Tibial nerve (tissue), 3 donors: Measurements from ENCODE around the gene SNAI3.

Experiments
- POLR2A ChIP-seq, 2 donors: fragments of 450-650 bp; IDR thresholded peaks; one replicate each; pipeline ENCODE4 v1.6.1; 2017; ENCODE audit warnings: antibody characterized with exemption in 2 of 2, mild to moderate bottlenecking in 2 of 2, moderate library complexity in 2 of 2
- TF ChIP-seq, protein P1 (sequence below), 5 experiments: fragments of 200-600 bp in 3 of 5; fragments of 450-650 bp in 2 of 5; sonication (generic) in 3 of 5; IDR thresholded peaks; one replicate each; pipeline ENCODE4 v1.5.1; 2016 to 2019; ENCODE audit warnings: antibody characterized with exemption in 5 of 5, mild to moderate bottlenecking in 3 of 5, moderate library complexity in 2 of 5

DNA sequence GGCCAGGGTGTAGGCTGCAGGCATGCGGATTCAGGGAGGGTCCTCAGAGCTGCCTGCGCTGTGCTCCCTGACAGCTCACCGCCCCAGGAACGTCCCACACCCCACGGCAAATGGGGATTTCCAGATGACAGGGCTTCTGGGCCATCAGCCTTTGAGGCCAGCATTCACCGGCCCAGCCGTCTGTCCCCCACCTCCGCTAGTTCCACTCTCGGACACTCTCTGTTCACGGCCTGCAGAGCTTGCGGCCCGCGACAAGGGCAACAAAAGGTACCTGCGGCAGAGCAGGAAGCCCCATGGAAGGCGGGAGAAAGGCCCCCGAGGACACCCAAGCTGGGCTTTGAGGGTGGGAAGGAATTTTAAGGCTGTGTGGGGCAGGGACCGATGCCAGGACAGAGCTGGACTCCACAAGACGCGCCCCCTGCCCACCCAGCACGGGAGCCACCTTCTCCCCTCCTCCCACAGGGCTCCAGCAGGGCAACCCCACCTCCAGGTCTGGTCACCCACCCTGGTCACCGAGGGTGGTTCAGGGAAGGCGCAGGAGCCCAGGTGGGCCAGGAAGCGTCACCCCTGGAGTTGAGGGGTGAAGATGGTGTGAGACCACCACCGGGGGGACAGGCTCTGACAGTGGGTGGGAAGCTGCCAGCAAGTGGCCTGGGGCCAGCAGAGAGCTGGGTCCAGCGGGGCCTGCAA lies 29.9 kb downstream of the SNAI3 start:
- TF ChIP-seq POLR2A (IDR thresholded peaks at IDR 0.05), result no peak
- TF ChIP-seq, protein P1, sequence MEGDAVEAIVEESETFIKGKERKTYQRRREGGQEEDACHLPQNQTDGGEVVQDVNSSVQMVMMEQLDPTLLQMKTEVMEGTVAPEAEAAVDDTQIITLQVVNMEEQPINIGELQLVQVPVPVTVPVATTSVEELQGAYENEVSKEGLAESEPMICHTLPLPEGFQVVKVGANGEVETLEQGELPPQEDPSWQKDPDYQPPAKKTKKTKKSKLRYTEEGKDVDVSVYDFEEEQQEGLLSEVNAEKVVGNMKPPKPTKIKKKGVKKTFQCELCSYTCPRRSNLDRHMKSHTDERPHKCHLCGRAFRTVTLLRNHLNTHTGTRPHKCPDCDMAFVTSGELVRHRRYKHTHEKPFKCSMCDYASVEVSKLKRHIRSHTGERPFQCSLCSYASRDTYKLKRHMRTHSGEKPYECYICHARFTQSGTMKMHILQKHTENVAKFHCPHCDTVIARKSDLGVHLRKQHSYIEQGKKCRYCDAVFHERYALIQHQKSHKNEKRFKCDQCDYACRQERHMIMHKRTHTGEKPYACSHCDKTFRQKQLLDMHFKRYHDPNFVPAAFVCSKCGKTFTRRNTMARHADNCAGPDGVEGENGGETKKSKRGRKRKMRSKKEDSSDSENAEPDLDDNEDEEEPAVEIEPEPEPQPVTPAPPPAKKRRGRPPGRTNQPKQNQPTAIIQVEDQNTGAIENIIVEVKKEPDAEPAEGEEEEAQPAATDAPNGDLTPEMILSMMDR (IDR thresholded peaks at IDR 0.05), result no peak
